ENCODE measurements around the gene ZNF12. TPM values are rescaled to one million over a fixed set of nuclear protein-coding genes. Genes with fewer than 3 reads are reported as not detected.

The ZNF12 gene
- total and polyA plus RNA-seq, 8 donors = 3.9 to 222 (median 26.2) TPM

- intact Hi-C loops (cut with DNase I; ENCODE audit: low total_unique reads) = no loop called here
- WGBS, 5 donors = 24 to 32% (median 27%) methylated on average over 11 of the region's 11 CpGs
- Histone ChIP-seq H3K4me3 (no peak overlapping the region), H3K4me1 (peaks cover 0 to 13% (median 3%) of the 10 kb centered on the region in 4 donors), H3K27ac (no peak overlapping the region), H3K9me3 (peaks cover 0 to under 1% (median 0%) of the 10 kb centered on the region in 4 donors), H3K27me3 (peaks cover 0 to 12% (median 2%) of the 10 kb centered on the region in 3 donors), H3K36me3 (peaks cover 18 to 29% (median 23%) of the 10 kb centered on the region in 4 donors)
- no peak for TF ChIP-seq EP300 (IDR thresholded peaks at IDR 0.05)
- TF ChIP-seq CTCF (IDR thresholded peaks at IDR 0.05) = no peak
- TF ChIP-seq POLR2A (IDR thresholded peaks at IDR 0.05) = no peak
- no peak for TF ChIP-seq POLR2AphosphoS5 (IDR thresholded peaks at IDR 0.05)
- DNase-seq = no peak
Measured at GRCh38 chr7:6658618-6659345, 48.0 kb downstream of the ZNF12 start.

- peaks cover 0 to 14% (median 7%) of the 10 kb centered on the region in 4 donors for H3K9me3 ChIP-seq
- WGBS, 5 donors = 95 to 97% (median 96%) methylated on average over 9 of the region's 9 CpGs
- peaks cover 0 to 12% (median 1%) of the 10 kb centered on the region in 4 donors for H3K4me1 ChIP-seq
Measured at GRCh38 chr7:6656413-6656812, 50.3 kb downstream of the ZNF12 start.

GRCh38 chr7:6655636-6656385 is 50.9 kb downstream of the ZNF12 start:
- H3K27me3 ChIP-seq = no peaks in the 10 kb centered on the region
- no peak overlapping the region for H3K27ac ChIP-seq
- no peak overlapping the region for H3K4me3 ChIP-seq
- peaks cover 36 to 56% (median 52%) of the 10 kb centered on the region in 4 donors for H3K36me3 ChIP-seq
- intact Hi-C loops (cut with DNase I; ENCODE audit: low total_unique reads) = no loop called here
- peak in 1 of 2 donors; percentile 16 for DNase-seq
- peaks cover 0 to 12% (median 1%) of the 10 kb centered on the region in 4 donors for H3K4me1 ChIP-seq
- WGBS, 5 donors = 95 to 97% (median 96%) methylated on average over 12 to 17 of the region's 17 CpGs
- H3K9me3 ChIP-seq = peaks cover 0 to 15% (median 7%) of the 10 kb centered on the region in 4 donors
- no peak for TF ChIP-seq CTCF (IDR thresholded peaks at IDR 0.05)
- no peak for TF ChIP-seq EP300 (IDR thresholded peaks at IDR 0.05)
- TF ChIP-seq POLR2A (IDR thresholded peaks at IDR 0.05) = no peak
- no peak for TF ChIP-seq POLR2AphosphoS5 (IDR thresholded peaks at IDR 0.05)

More at GRCh38 chr7:6656413-6656812, 50.3 kb downstream of the ZNF12 start:
- H3K27me3 ChIP-seq = no peaks in the 10 kb centered on the region
- H3K36me3 ChIP-seq = peaks cover 32 to 50% (median 46%) of the 10 kb centered on the region in 4 donors
- intact Hi-C loops (cut with DNase I; ENCODE audit: low total_unique reads) = no loop called here
- no peak overlapping the region for H3K4me3 ChIP-seq
- no peak for DNase-seq
- H3K27ac ChIP-seq = no peak overlapping the region
- TF ChIP-seq CTCF (IDR thresholded peaks at IDR 0.05) (no peak), POLR2A (IDR thresholded peaks at IDR 0.05) (no peak), POLR2AphosphoS5 (IDR thresholded peaks at IDR 0.05) (no peak)

GRCh38 chr7:6654842-6655610 is 51.7 kb downstream of the ZNF12 start:
- WGBS, 5 donors = 92 to 96% (median 96%) methylated on average over 40 to 48 of the region's 48 CpGs
- H3K4me3 ChIP-seq = no peak overlapping the region
- H3K27me3 ChIP-seq = no peaks in the 10 kb centered on the region
- H3K36me3 ChIP-seq = peaks cover 40 to 63% (median 60%) of the 10 kb centered on the region in 4 donors
- intact Hi-C loops (cut with DNase I; ENCODE audit: low total_unique reads) = no loop called here
- H3K9me3 ChIP-seq = peaks cover 0 to 15% (median 7%) of the 10 kb centered on the region in 4 donors
- no peak for DNase-seq
- no peak overlapping the region for H3K27ac ChIP-seq
- H3K4me1 ChIP-seq = peaks cover 0 to 12% (median 1%) of the 10 kb centered on the region in 4 donors
- TF ChIP-seq CTCF (IDR thresholded peaks at IDR 0.05) (no peak), POLR2A (IDR thresholded peaks at IDR 0.05) (no peak), POLR2AphosphoS5 (IDR thresholded peaks at IDR 0.05) (no peak), EP300 (IDR thresholded peaks at IDR 0.05) (no peak)

All from stomach (tissue), 9 donors.